SU-DHL-6 (cell line): ENCODE measurements around the gene NOM1.

ENCODE experiments used
- H2AFZ ChIP-seq: fragments of 200-600 bp; sonication (generic); 2 replicates; pipeline ENCODE4 v1.6.1; 2014; ENCODE audit warnings: low read depth, mild to moderate bottlenecking, moderate library complexity, mixed read lengths, antibody characterized with exemption, low read length; ENCODE audit not compliant: severe bottlenecking
- H3F3A ChIP-seq: fragments of 200-600 bp; shearing (Covaris generic); 2 replicates; pipeline ENCODE4 v1.6.0; 2016; ENCODE audit warnings: antibody characterized with exemption, mild to moderate bottlenecking; ENCODE audit not compliant: insufficient read depth
- H3K27ac ChIP-seq: fragments of 200-600 bp; sonication (generic); 2 replicates; pipeline ENCODE4 v1.5.1; 2016; ENCODE audit warnings: low read depth, mild to moderate bottlenecking, low read length, moderate library complexity, mixed read lengths
- H3K27me3 ChIP-seq: fragments of 200-600 bp; sonication (generic), shearing (Covaris generic); 2 replicates; pipeline ENCODE4 v1.6.0; 2014; ENCODE audit warnings: mild to moderate bottlenecking, low read length
- H3K36me3 ChIP-seq: fragments of 200-600 bp; sonication (generic); 2 replicates; pipeline ENCODE4 v1.6.1; 2014; ENCODE audit warnings: mild to moderate bottlenecking, low read length, mixed read lengths
- H3K4me2 ChIP-seq: fragments of 300-600, 200-600 bp; shearing (Covaris generic), sonication (generic); 2 replicates; pipeline ENCODE4 v1.6.0; 2014; ENCODE audit warnings: low read length, low read depth, mild to moderate bottlenecking; ENCODE audit not compliant: poor library complexity, severe bottlenecking
- H3K4me3 ChIP-seq: fragments of 200-600 bp; sonication (generic); 2 replicates; pipeline ENCODE4 v1.5.1; 2014; ENCODE audit warnings: antibody characterized with exemption, low read length, mild to moderate bottlenecking, mixed read lengths; ENCODE audit not compliant: insufficient read depth, poor library complexity, severe bottlenecking
- H3K79me2 ChIP-seq: fragments of 200-600 bp; sonication (generic); 2 replicates; pipeline ENCODE4 v1.6.1; 2014; ENCODE audit warnings: mild to moderate bottlenecking, low read length, moderate library complexity; ENCODE audit not compliant: insufficient read depth
- H3K9ac ChIP-seq: fragments of 200-600 bp; sonication (generic); 2 replicates; pipeline ENCODE4 v1.7.0; 2014; ENCODE audit warnings: mild to moderate bottlenecking, low read length
- H3K9me2 ChIP-seq: fragments of 200-600 bp; sonication (generic); replicated peaks from 2 replicates; pipeline ENCODE4 v1.6.1; 2014; ENCODE audit warnings: low read length; ENCODE audit not compliant: insufficient read depth
- H3K9me3 ChIP-seq: fragments of 200-600 bp; sonication (generic); 2 replicates; pipeline ENCODE4 v1.6.1; 2014; ENCODE audit warnings: low read length, mixed read lengths; ENCODE audit not compliant: insufficient read depth
- H4K20me1 ChIP-seq: fragments of 200-600 bp; sonication (generic); 2 replicates; pipeline ENCODE4 v1.6.1; 2014; ENCODE audit warnings: low read depth, mild to moderate bottlenecking, antibody characterized with exemption, low read length, moderate library complexity, mixed read lengths
- EZH2phosphoT487 ChIP-seq: fragments of 200-600 bp; sonication (generic), shearing (Covaris generic); conservative IDR thresholded peaks from 2 replicates; pipeline ENCODE4 v1.6.1; 2018; ENCODE audit warnings: mild to moderate bottlenecking, antibody characterized with exemption, low read length, moderate library complexity, mixed read lengths
- TF ChIP-seq, protein P1 (sequence below): fragments of 200-600 bp; sonication (generic); IDR thresholded peaks from one replicate; pipeline ENCODE4 v1.5.1; 2017; ENCODE audit warnings: antibody characterized with exemption, mild to moderate bottlenecking, low read length, moderate library complexity; ENCODE audit not compliant: insufficient read depth, poor library complexity, severe bottlenecking

The NOM1 gene

GRCh38 chr7:157017149-157017548, 67.6 kb downstream of the NOM1 start:
- Histone ChIP-seq H3K4me2 (no peak overlapping the region), H3K9me2 (no peaks in the 10 kb centered on the region), H3K9me3 (no peaks in the 10 kb centered on the region), H3K4me3 (no peak overlapping the region), H3K36me3 (no peaks in the 10 kb centered on the region), H3F3A (no peaks in the 10 kb centered on the region), H3K79me2 (no peaks in the 10 kb centered on the region), H3K9ac (no peak overlapping the region), H4K20me1 (no peaks in the 10 kb centered on the region), H3K27me3 (no peaks in the 10 kb centered on the region), H3K27ac (no peak overlapping the region), H2AFZ (no peak overlapping the region)
- TF ChIP-seq, protein P1, sequence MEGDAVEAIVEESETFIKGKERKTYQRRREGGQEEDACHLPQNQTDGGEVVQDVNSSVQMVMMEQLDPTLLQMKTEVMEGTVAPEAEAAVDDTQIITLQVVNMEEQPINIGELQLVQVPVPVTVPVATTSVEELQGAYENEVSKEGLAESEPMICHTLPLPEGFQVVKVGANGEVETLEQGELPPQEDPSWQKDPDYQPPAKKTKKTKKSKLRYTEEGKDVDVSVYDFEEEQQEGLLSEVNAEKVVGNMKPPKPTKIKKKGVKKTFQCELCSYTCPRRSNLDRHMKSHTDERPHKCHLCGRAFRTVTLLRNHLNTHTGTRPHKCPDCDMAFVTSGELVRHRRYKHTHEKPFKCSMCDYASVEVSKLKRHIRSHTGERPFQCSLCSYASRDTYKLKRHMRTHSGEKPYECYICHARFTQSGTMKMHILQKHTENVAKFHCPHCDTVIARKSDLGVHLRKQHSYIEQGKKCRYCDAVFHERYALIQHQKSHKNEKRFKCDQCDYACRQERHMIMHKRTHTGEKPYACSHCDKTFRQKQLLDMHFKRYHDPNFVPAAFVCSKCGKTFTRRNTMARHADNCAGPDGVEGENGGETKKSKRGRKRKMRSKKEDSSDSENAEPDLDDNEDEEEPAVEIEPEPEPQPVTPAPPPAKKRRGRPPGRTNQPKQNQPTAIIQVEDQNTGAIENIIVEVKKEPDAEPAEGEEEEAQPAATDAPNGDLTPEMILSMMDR: no peak
- no peak for TF ChIP-seq EZH2phosphoT487

GRCh38 chr7:157017603-157018327, 68.3 kb downstream of the NOM1 start:
- H3K4me2 ChIP-seq: no peak overlapping the region
- no peak overlapping the region for H3K9ac ChIP-seq
- H3F3A ChIP-seq: no peaks in the 10 kb centered on the region
- H3K9me3 ChIP-seq: no peaks in the 10 kb centered on the region
- no peak overlapping the region for H2AFZ ChIP-seq
- no peaks in the 10 kb centered on the region for H3K79me2 ChIP-seq
- no peaks in the 10 kb centered on the region for H3K27me3 ChIP-seq
- H4K20me1 ChIP-seq: no peaks in the 10 kb centered on the region
- H3K9me2 ChIP-seq: no peaks in the 10 kb centered on the region
- H3K27ac ChIP-seq: no peak overlapping the region
- H3K4me3 ChIP-seq: no peak overlapping the region
- H3K36me3 ChIP-seq: no peaks in the 10 kb centered on the region
- TF ChIP-seq EZH2phosphoT487: no peak
- TF ChIP-seq, protein P1: no peak

- Histone ChIP-seq H3F3A (no peaks in the 10 kb centered on the region), H3K27me3 (no peaks in the 10 kb centered on the region), H3K9me3 (no peaks in the 10 kb centered on the region), H3K36me3 (no peaks in the 10 kb centered on the region), H3K27ac (no peak overlapping the region), H3K79me2 (no peaks in the 10 kb centered on the region), H2AFZ (no peak overlapping the region), H4K20me1 (no peaks in the 10 kb centered on the region), H3K9ac (no peak overlapping the region), H3K9me2 (no peaks in the 10 kb centered on the region), H3K4me3 (no peak overlapping the region), H3K4me2 (no peak overlapping the region)
- TF ChIP-seq, protein P1: no peak
- TF ChIP-seq EZH2phosphoT487: no peak
Observed at GRCh38 chr7:157018328-157018996, 69.0 kb downstream of the NOM1 start.
